Posterior vena cava (tissue), 2 donors: ENCODE data around the gene CHST9. TPM values are rescaled to one million over a fixed set of nuclear protein-coding genes. Genes with fewer than 3 reads are reported as not detected.
"Not testable (repeated sequence)": the region's sequence is repeated elsewhere in the genome, so short reads cannot be mapped to it uniquely, and the experiment has no call there.

ENCODE experiments used
- DNase-seq: peaks from one replicate; pipeline ENCODE4 v3.0.0-alpha.2; 2020; ENCODE audit warnings: low spot score
- intact Hi-C, 2 donors: fragments of 100-400 bp; cut with DNase I; formaldehyde crosslinking; loops; one replicate each; pipeline versions ENCODE4 v1.14.1 to v1.14.2; 2022 to 2023
- long read RNA-seq, 2 donors: library from polyadenylated mRNA; unstranded; transcript quantifications; one replicate each; pipeline ENCODE4 v2.0.0, GENCODE V29; 2020 to 2021
- total RNA-seq, 2 donors: library from RNA; stranded (reverse); fragmentation: NEBNext Ultra II Directional; extraction: Animal tissue kit (Norgen Biotek cat#: 25700); gene quantifications; one replicate each; pipeline ENCODE4 v1.2.1, GENCODE V29; 2021
- donor health status: DM: yes; HTN: yes; CAD: no.
- donor health status: DM: yes; HTN: yes; CAD: no.

CHST9 gene, protein sequence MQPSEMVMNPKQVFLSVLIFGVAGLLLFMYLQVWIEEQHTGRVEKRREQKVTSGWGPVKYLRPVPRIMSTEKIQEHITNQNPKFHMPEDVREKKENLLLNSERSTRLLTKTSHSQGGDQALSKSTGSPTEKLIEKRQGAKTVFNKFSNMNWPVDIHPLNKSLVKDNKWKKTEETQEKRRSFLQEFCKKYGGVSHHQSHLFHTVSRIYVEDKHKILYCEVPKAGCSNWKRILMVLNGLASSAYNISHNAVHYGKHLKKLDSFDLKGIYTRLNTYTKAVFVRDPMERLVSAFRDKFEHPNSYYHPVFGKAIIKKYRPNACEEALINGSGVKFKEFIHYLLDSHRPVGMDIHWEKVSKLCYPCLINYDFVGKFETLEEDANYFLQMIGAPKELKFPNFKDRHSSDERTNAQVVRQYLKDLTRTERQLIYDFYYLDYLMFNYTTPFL
- under 1 TPM in 1 of 2 donors, not detected in 1; 0.14 TPM for total RNA-seq
- long read RNA-seq, donor 1 = 0 reads
- long read RNA-seq, donor 2, full-length matches to known transcripts = 1 of 1 reads
- long read RNA-seq, donor 2, partial matches to known transcripts = 0 of 1 reads
- long read RNA-seq, donor 2, other reads (novel, unspliced or antisense) = 0 of 1 reads

DNA sequence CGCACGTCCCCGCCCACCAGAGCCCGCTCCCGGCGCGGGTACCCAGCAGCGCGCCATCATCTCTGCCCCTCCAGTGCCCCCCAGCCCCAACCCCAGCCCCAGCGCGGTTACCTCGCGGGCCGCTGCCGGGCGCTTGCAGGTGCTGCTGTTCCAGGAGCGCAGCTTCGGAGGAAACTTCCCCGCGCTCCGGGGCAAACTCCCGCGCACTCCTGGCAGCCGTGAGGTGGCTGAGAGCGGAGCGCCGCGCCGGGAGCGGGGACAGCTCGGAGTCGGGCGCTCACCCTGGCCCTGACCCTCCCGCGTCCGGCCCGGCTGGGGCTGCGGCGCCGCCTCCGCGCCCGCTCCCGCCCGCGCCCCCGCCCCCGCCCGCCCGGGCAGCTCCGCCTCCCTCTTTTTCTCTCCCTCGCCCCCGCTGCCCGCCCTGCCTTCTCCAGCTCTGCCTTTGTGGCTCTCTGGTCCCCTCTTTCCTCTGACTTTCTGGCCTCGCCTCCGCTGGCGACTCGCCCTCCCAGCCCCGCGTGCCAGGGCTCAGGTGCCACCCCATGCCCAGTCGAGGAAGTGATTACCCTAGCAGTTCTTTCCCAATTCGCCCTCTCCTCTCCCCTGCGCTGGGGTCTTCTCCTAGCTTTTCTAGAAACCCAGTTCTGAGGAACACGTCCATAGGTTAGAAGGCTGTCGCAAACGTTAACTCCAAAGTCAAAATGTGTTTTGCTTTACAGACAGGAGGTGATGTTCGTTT lies at the start of gene CHST9:
CHST9 (minus strand) TSS at position 284 of the 739 bp plus-strand sequence. CDS start 42,499 bp downstream, outside the sequence.
- peak; percentile 44 for DNase-seq
- intact Hi-C loops = no loop called here

DNA sequence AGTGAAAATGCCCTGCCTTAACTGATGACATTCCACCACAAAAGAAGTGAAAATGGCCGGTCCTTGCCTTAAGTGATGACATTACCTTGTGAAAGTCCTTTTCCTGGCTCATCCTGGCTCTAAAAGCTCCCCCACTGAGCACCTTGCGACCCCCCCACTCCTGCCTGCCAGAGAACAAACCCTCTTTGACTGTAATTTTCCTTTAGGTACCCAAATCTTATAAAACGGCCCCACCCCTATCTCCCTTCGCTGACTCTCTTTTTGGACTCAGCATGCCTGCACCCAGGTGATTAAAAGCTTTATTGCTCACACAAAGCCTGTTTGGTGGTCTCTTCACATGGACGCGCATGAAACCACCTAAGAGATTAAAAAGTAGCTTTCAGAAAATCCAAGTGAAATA lies 47.2 kb upstream of the CHST9 start:
- intact Hi-C loops, DNase-seq: not testable (repeated sequence)

DNA sequence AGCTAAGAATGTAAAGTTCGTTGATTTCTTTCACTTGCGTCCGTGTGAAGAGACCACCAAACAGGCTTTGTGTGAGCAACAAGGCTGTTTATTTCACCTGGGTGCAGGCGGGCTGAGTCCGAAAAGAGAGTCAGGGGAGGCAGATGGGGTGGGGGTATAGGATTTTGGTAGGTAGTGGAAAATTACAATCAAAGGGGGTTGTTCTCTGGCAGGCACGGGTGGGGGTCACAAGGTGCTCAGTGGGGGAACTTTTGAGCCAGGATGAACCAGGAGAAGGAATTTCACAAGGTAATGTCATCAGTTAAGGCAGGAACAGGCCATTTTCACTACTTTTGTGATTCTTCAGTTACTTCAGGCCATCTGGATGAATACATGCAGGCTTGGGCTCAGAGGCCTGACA lies 46.6 kb upstream of the CHST9 start:
- DNase-seq, intact Hi-C loops: not testable (repeated sequence)

DNA sequence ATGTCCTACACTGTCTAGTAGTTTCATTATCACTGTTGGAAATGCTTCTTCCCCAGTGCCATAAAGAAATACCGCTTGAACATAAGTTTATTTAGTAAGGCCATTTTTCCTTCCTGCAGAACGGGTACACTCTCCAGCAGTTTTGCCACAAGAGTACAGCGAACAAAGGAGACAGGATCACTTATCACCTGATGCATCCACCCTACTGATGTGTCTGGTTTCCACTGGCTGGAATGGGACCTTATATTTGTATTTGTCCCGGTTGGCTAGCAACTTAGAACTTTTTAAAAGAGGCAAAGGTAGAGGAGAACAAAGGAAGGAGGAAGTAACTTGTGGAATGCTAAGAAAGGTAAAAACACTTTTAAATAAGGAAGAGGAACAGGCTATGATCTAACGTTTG lies 46.1 kb upstream of the CHST9 start:
- DNase-seq, intact Hi-C loops: not testable (repeated sequence)

DNA sequence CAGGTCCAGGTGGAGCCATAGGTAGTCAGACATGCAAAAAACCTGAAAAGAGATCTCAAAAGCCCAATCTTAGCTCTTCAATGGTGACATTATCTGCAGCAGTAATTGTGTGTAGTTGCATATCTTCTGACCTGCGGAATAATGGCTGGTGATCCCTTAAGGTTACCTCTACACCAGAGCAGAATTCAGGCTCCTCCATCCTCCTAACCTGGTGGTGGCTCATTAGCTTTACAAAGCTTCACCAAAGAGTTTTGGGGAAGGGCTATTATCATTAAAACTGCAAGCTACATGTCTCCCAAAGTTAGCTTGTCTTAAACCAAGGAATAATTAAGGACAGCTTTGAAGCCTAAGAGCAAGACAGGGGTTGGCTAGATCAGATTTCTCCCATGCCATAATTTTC lies 42.6 kb upstream of the CHST9 start:
- intact Hi-C loops = no loop called here
- DNase-seq = no peak

DNA sequence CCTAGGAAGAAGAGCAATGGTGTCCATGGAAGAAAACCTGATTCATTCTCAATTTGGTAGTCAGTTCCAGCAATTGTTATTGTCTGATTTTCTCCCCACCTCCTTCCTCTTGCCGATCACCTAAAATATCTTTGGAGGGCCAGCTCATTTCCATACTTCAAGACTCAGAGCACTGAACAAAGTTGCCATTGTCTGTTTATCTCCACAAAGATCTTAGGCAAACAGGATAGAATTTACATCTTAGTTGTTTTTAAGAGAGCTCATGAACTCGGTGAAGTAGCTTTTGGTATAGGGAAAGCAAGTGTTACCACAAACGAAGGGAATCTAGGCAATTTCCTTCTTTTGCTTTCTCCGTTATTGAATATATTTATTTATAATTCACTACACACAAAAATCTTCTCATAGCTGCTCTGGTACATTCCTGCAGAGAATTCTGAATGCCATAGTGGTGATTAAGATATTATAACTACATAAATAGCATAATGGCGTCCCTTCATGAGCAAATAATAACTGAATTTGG lies 41.5 kb upstream of the CHST9 start:
- no peak for DNase-seq
- intact Hi-C loops = no loop called here

DNA sequence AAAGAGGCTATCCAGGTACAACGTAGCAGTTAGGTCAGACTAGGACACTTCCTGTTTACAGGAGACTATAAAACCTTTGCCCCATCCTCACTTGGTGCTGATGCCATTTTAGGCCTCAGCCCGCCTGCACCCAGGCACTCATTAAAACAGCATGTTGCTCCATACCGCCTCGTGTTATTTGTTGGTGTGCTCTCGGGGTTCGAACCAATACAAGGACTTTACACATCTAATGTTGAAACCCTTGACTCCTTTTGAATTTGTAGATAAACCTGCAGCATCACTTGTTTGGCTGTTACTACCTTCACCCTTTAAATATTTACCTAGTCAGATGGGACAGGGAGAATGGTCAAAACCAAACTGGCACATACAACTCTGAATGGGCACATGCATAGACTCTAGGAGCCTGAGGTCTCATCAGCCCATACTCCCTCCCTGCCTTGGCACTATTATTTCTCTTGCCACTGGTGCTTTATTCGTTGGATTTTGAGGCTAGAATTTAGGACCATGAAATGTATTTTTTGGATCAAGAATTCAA lies 40.9 kb upstream of the CHST9 start:
- intact Hi-C loops = no loop called here

DNA sequence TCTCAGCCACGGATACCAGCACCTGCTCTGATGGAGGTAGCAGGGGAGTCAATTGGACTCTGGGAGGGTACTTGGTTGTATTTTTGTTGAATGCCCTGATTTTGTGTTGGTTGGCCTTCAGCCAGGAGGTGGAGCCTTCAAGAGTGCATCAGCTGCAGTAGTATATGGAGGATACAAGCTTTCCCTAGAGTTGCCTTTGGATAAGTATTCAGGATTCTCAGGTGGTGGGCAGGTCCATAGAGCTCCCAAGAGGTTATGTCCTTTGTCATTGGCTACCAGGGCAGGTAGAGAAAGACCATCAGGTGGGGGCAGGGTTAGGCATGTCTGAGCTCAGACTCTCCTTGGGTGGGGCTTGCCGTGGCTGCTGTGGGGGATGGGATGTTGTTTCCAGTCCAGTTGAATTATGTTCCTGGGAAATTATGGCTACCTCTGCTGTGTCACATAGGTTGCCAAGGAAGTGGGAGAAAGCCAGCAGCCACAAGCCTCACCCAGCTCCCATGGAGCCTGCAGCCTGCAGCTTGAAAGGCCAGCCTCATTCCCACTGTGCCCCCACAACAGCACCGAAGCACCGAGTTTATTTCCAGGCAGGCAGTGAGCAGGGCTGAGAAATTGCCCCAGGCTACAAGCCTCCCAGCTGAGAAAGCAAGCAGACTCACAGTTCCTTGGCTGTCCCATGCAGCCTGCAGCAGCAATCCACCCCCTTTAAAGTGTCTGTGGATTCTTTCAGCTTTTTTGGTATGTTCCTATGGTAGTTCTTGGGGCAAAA lies 38.6 kb upstream of the CHST9 start:
- DNase-seq = no peak
- intact Hi-C loops = loop anchor here in 1 of 2 donors (1.0 kb wide), 1 partner anchor 15 kb away; no protein-coding TSS in a partner anchor

More for the DNA sequence above, 40.9 kb upstream of the CHST9 start:
- no peak for DNase-seq

DNA sequence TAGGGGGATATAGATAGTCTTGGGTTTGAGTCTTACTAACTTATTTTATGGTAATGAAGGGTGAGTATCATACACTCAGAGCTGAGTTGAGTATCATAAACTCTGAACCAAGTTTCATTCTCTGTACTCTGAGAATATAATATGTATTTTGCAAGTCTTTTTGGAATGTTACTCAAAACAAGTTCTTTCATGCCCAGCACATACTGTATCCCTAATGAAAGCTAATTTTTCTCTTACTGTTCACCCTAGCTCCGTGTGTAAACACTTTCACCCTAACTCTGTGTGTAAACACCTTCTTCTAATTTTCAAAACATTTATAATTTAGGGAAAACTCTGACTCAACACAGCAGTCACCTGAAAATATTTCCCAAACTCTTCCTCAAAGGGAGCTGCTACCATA lies 29.7 kb upstream of the CHST9 start:
- no peak for DNase-seq
- intact Hi-C loops = no loop called here

DNA sequence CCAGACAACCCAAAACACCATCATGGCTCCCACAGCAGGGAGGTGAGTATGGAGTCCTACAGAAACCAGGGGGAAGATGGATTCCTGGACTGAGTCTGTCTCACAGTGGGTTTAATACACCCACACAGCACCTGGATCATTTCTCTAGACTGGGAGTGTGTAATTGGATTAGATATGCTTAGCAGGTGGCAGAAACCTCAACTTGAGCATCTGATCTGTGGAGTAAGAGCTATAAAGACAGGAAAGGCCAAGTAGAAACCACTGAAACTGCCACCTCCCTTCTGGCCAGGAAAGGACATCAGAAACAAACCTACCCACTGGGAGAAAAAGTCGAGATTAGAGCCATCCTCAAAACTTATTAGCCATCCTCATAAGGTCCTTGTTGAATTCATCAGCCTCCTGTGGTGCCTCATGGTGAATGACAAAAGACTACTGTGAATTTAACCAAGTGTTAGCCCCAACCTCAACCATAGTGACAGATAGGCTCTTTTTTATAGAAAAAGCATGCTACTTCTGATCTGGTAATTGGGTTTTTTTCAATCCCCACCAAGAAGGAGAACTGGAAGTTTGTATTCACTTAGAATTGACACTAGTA lies 28.1 kb upstream of the CHST9 start:
- intact Hi-C loops = no loop called here
- DNase-seq = no peak

DNA sequence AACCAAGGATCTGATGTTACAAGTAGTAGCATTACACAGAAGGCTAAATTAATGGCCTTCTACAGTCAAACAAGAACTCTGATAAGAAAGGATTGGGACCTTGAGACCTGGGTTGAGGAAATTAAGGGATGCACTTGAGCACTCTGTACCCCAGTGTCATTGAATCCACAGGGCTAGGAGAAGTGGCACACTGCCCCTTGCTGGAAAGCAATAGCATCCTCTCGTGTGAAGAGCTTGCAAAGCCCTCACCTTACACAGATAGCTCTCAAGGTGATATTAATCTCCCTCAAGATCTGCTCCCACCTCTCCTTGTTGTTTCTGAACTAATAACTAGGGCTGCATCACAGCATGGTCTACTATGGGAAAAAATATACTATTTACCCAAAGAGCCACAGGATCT lies 26.5 kb upstream of the CHST9 start:
- DNase-seq = no peak
- intact Hi-C loops = no loop called here

DNA sequence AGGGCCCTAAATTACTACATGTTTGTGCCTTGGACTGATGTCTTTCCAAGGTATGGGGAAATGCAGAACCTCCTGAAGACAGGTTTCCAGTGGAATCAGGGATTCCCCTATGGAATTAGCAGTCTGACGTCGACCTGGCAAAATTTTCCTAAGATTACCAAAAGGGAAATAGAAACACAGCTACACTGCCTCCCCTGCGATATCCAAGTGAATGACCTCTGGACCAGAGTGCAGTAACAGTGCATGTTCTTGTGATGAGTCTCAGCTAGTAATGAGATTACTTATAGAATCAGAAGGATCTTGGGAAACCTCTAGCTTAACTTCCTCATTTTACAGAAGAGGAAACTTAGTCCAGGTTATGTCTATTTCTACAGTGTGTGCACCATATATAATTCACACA lies 21.3 kb upstream of the CHST9 start:
- intact Hi-C loops = no loop called here
- DNase-seq = no peak

DNA sequence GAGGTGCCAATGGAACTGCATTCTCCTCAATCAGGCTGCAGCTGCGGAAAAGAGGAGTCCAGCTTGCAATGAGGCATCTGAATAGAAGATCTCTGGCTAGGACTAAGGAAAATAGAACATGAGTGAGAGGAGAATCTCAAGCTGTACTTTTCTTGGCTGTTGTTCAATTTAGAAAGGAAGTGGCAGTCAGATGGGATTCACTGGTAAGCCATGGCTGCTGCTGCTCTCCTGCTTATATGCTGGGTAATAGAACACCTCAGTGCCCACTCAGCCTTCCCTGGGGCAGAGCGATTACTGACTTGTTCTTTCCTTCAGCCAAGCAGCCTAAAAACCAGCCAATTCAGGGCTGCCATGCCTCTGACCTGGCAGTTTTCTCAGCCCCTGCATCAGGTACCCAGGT lies 17.6 kb upstream of the CHST9 start:
- intact Hi-C loops = no loop called here
- no peak for DNase-seq

DNA sequence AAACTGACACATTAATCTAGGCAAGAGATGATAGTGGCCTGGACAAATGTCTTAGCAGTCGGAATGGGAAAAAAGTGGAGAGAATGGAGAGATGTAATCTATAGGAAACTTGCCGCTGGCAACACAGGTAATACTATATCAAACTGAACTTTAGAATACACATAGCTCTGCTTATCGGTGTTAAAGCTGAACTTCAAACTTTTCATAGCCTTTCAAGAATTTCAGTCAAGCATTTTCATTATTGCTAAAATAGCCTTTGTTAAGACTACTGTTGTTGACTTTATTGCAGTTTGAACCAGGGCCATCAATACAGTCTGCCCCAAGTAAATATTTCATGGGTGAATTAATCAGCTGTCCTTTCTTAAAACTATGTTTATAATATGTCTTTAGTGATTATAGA lies 12.9 kb upstream of the CHST9 start:
- intact Hi-C loops = loop anchor here in 1 of 2 donors (10.0 kb wide), 1 partner anchor 487 kb away; no protein-coding TSS in a partner anchor
- DNase-seq = no peak

DNA sequence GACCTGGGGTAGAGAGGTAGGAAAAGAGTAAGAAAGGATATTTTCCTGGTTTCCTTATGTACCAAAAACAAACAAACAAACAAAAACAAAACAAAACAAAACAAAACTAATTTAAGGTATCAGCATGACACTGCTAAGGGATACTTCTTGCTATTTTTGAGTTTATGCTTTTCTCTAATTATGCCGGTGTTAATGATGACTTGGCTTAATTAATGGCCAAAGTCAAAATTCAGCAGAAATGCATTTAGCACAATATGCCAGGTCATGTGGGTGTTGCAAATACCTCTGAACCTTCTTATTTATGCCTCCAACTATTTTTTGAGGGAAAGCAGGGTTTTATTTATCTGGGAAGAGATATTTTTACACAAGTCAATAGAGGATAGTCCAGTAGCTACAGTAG lies 3.2 kb upstream of the CHST9 start:
- no peak for DNase-seq
- intact Hi-C loops = no loop called here

DNA sequence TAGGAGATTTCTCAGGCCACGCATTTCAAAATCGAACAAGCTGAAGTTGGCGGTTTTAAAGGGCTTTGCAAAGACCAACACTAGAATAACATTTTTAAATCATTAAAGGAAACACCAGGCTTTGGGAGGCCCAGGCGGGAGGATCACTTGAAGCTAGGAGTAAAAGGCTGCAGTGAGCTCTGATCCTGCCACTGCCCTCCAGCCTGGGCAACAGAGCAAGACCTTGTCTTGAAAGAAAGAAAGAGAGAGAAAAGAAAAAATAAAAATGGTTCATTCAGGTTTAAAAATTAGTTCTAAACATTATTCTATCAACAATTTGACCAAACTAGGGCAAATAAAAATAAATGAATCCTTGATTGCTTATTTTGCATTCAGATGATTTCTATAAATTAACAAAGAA lies 789 bp upstream of the CHST9 start:
- intact Hi-C loops = no loop called here
- DNase-seq = no peak

DNA sequence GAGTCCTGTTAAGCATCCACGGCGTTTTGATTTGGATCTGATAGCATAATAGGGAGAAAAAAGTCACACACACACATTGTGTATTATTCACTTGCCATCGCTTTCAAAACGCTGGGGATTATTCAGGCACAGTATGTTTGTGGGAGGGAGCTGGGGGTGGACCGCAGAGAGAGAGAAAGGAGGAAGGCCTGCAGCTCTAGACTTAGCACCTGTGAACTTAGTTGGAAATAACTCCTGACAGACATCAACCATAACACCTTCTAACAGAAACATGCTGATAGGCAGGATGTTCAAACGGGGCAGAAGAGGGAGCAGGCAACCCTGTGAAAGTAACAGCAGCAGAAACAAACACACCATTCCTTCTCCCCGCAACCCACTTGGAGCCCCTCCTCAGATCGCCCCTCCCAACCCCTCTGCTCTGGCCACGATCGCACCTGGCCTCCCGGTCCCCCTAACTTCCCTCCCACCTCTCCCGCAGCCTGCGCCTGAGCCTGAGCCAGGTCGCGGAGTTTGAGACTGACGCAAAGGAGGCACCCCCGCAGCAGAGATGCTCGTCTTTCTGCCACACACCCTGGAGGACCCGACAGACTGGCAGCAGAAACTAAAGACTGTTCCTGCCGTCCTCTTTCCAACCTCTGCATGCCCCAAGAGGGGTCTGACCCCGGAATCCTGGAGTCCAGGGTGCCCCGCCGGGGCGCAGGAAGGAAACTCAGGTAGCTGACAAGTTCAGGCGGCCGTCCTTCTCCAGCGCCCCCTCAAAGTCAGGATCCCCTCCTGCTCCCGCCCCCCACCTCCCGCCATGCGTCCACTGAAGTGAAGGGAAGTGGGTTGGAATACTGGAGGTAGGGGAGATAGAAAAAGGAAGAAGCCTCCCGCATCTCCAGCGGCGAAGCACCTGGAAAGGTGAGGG lies 738 bp downstream of the CHST9 start:
- DNase-seq = peak; percentile 63
- intact Hi-C loops = no loop called here

DNA sequence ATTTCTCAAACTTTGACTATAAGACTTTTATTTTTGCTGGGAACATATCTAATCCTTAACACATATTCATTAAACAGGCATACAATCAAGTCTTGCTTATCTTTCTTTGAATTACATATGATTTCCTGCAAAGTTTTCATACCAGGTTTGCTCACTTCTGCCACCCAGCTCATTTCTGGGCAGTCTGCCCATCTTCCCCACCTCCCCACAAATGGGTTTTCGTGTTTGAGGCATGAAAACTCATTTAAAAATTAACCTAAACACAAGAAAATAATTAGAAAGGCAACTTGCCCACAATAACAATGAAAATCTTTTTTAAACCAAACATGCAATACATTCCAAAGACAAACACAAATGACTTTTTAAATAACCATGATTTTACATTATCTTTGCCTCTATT lies 3.4 kb downstream of the CHST9 start:
- DNase-seq = no peak
- intact Hi-C loops = no loop called here
